Measurements from ENCODE around the gene OTULIN. TPM values are rescaled to one million over a fixed set of nuclear protein-coding genes. Genes with fewer than 3 reads are reported as not detected.

OTULIN gene
- total and polyA plus RNA-seq, 2 experiments from 2014 or later: 24.3 to 43.9 TPM

DNA sequence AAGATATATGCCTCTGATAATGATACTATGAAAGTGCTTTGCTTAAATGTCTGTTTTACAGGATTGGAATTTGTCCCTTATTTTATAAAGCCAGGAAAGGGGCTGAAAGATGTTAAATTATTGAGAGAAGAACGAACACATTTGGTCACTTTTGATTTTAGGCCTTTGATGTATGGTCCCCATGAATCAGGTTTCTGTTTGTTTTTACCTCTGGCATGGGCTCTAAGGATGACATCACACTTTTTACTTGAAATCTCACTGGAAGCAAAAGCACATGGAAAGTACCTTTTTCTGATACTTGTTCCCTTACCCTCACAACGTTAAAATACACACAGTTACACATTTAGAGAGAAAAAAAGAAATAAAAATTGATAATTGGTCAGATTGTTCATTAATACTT, 6.9 kb downstream of the OTULIN start (continued):
- TF ChIP-seq, protein P1, sequence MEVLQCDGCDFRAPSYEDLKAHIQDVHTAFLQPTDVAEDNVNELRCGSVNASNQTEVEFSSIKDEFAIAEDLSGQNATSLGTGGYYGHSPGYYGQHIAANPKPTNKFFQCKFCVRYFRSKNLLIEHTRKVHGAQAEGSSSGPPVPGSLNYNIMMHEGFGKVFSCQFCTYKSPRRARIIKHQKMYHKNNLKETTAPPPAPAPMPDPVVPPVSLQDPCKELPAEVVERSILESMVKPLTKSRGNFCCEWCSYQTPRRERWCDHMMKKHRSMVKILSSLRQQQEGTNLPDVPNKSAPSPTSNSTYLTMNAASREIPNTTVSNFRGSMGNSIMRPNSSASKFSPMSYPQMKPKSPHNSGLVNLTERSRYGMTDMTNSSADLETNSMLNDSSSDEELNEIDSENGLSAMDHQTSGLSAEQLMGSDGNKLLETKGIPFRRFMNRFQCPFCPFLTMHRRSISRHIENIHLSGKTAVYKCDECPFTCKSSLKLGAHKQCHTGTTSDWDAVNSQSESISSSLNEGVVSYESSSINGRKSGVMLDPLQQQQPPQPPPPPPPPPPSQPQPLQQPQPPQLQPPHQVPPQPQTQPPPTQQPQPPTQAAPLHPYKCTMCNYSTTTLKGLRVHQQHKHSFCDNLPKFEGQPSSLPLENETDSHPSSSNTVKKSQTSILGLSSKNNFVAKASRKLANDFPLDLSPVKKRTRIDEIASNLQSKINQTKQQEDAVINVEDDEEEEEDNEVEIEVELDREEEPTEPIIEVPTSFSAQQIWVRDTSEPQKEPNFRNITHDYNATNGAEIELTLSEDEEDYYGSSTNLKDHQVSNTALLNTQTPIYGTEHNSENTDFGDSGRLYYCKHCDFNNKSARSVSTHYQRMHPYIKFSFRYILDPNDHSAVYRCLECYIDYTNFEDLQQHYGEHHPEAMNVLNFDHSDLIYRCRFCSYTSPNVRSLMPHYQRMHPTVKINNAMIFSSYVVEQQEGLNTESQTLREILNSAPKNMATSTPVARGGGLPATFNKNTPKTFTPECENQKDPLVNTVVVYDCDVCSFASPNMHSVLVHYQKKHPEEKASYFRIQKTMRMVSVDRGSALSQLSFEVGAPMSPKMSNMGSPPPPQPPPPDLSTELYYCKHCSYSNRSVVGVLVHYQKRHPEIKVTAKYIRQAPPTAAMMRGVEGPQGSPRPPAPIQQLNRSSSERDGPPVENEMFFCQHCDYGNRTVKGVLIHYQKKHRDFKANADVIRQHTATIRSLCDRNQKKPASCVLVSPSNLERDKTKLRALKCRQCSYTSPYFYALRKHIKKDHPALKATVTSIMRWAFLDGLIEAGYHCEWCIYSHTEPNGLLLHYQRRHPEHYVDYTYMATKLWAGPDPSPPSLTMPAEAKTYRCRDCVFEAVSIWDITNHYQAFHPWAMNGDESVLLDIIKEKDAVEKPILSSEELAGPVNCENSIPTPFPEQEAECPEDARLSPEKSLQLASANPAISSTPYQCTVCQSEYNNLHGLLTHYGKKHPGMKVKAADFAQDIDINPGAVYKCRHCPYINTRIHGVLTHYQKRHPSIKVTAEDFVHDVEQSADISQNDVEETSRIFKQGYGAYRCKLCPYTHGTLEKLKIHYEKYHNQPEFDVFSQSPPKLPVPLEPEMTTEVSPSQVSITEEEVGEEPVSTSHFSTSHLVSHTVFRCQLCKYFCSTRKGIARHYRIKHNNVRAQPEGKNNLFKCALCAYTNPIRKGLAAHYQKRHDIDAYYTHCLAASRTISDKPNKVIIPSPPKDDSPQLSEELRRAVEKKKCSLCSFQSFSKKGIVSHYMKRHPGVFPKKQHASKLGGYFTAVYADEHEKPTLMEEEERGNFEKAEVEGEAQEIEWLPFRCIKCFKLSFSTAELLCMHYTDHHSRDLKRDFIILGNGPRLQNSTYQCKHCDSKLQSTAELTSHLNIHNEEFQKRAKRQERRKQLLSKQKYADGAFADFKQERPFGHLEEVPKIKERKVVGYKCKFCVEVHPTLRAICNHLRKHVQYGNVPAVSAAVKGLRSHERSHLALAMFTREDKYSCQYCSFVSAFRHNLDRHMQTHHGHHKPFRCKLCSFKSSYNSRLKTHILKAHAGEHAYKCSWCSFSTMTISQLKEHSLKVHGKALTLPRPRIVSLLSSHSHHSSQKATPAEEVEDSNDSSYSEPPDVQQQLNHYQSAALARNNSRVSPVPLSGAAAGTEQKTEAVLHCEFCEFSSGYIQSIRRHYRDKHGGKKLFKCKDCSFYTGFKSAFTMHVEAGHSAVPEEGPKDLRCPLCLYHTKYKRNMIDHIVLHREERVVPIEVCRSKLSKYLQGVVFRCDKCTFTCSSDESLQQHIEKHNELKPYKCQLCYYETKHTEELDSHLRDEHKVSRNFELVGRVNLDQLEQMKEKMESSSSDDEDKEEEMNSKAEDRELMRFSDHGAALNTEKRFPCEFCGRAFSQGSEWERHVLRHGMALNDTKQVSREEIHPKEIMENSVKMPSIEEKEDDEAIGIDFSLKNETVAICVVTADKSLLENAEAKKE (CRISPR knock-in tag; IDR thresholded peaks at IDR 0.05): no peak
- TF ChIP-seq POLR2AphosphoS5 (IDR thresholded peaks at IDR 0.05; ENCODE audit: low read depth): no peak
- no peak for TF ChIP-seq NANOG (IDR thresholded peaks at IDR 0.05; ENCODE audit: borderline replicate concordance)
- TF ChIP-seq CTCF (conservative IDR thresholded peaks at IDR 0.05; ENCODE audit: low read depth in 2 of 2): no peak
- TF ChIP-seq EZH2phosphoT487 (IDR thresholded peaks at IDR 0.05; ENCODE audit: unreplicated experiment): no peak

DNA sequence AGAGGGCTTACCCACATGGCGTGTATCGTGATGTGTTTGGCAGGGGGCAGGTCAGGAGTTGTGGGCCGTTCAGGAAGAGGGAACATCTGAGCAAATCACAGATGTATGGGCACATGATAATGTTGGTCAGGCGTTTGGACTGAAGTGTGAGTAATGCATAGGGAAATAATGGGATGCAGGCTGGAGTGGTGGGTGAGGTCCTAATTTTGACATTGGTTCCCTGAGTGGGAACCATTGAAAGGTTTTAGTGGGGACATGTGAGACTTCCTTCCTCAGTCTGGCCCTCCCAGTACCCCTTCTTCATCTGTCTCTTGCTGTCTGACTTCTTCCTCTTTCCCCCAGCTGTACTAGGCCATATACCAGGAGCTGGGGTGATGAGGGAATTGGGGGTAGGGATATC, 7.6 kb downstream of the OTULIN start:
- Histone ChIP-seq H3K79me2 (replicated peaks; ENCODE audit: insufficient read depth) (peaks cover 97% of the 10 kb centered on the region), H3K4me3 (no peak overlapping the region), H3K27ac (ENCODE audit: low read depth) (no peak overlapping the region), H3K9me2 (ENCODE audit: insufficient read depth) (no peaks in the 10 kb centered on the region; the same call in 1 of the 2 replicates), H3F3A (replicated peaks; ENCODE audit: low read depth) (no peaks in the 10 kb centered on the region), H3K27me3 (ENCODE audit: insufficient read depth) (no peaks in the 10 kb centered on the region), H3K36me3 (ENCODE audit: insufficient read depth) (no peaks in the 10 kb centered on the region), H2AFZ (no peak overlapping the region), H3K4me1 (ENCODE audit: insufficient read depth) (peaks cover 58% of the 10 kb centered on the region), H4K20me1 (replicated peaks; ENCODE audit: insufficient read depth) (no peaks in the 10 kb centered on the region; the same call in 1 of the 2 replicates), H3K4me2 (no peak overlapping the region)
- ATAC-seq: no peak
- Mint-ChIP-seq H3K4me1 (peaks cover 51% of the 10 kb centered on the region), H3K36me3 (ENCODE audit: low read depth) (no peaks in the 10 kb centered on the region), H3K9me3 (no peaks in the 10 kb centered on the region), H3K4me3 (no peak overlapping the region), H3K27ac (no peak overlapping the region), H3K27me3 (ENCODE audit: insufficient read depth, low read depth, poor library complexity) (peaks cover 5% of the 10 kb centered on the region)
- no peak for DNase-seq (ENCODE audit: low spot score)
- TF ChIP-seq EZH2phosphoT487 (IDR thresholded peaks at IDR 0.05; ENCODE audit: unreplicated experiment): no peak
- no peak for TF ChIP-seq EZH2 (IDR thresholded peaks at IDR 0.05; ENCODE audit: low read depth, unreplicated experiment)
- TF ChIP-seq NANOG (IDR thresholded peaks at IDR 0.05; ENCODE audit: borderline replicate concordance): no peak
- TF ChIP-seq JUNB (IDR thresholded peaks at IDR 0.05; ENCODE audit: unreplicated experiment): no peak
- no peak for TF ChIP-seq ZNF331 (CRISPR knock-in tag; IDR thresholded peaks at IDR 0.05; ENCODE audit: low read depth)
- no peak for TF ChIP-seq POLR2AphosphoS5 (IDR thresholded peaks at IDR 0.05; ENCODE audit: low read depth)
- no peak for TF ChIP-seq STAT1 (IDR thresholded peaks at IDR 0.05; ENCODE audit: unreplicated experiment)
- TF ChIP-seq ZNF114 (CRISPR knock-in tag; IDR thresholded peaks at IDR 0.05): no peak

All from GM23338 (cell line).